ENCODE measurements around the gene RPAP3. TPM values are rescaled to one million over a fixed set of nuclear protein-coding genes. Genes with fewer than 3 reads are reported as not detected.

Gene RPAP3
- total and polyA plus RNA-seq, 9 of the 15 experiments (the other 6 are each of a cell fraction or from before 2014, with no cell fraction given) = 40.0 to 92.1 (median 54.1) TPM

GRCh38 chr12:47733142-47733541 is 27.3 kb upstream of the RPAP3 start (continued):
- TF ChIP-seq PBX2 (CRISPR knock-in tag; IDR thresholded peaks at IDR 0.05; ENCODE audit: low read depth) (no peak), PBX2 (tag; conservative IDR thresholded peaks at IDR 0.05; ENCODE audit: low read depth) (no peak), WHSC1 (IDR thresholded peaks at IDR 0.05; ENCODE audit: low read length) (no peak), ZNF696 (CRISPR knock-in tag; conservative IDR thresholded peaks at IDR 0.05) (no peak), FOXP4 (CRISPR knock-in tag; IDR thresholded peaks at IDR 0.05; ENCODE audit: borderline replicate concordance) (no peak), VEZF1 (CRISPR knock-in tag; IDR thresholded peaks at IDR 0.05) (no peak), ZNF551 (CRISPR knock-in tag; IDR thresholded peaks at IDR 0.05) (no peak), CREM (IDR thresholded peaks at IDR 0.05; ENCODE audit: low read depth) (no peak)

All from K562 (cell line).